GM18520 (cell line): ENCODE results near the gene MDM1.

ENCODE experiments used
- ATAC-seq: cut with Tn5 transposase; IDR thresholded peaks from one replicate; pipeline ENCODE4 v1.9.1; 2021; ENCODE audit not compliant: unreplicated experiment

MDM1 gene

GRCh38 chr12:68245180-68246021, 86.8 kb downstream of the MDM1 start:
- no peak for ATAC-seq
